Nephron progenitor cell (in vitro differentiated cells): Measurements from ENCODE around the gene DYNC1LI1.

Experiments used
- DNase-seq: peaks from one replicate; pipeline ENCODE4 v3.0.0; 2021
- H3K27ac Mint-ChIP-seq: 2 replicates; pipeline ENCODE4 v1.8.0; 2021; ENCODE audit warnings: mild to moderate bottlenecking, moderate library complexity, mixed read lengths
- H3K27me3 Mint-ChIP-seq: 2 replicates; pipeline ENCODE4 v1.8.0; 2021; ENCODE audit warnings: mild to moderate bottlenecking, low read depth, mixed read lengths; ENCODE audit not compliant: poor library complexity
- H3K36me3 Mint-ChIP-seq: 2 replicates; pipeline ENCODE4 v1.8.0; 2021; ENCODE audit warnings: low read depth, mixed read lengths
- H3K4me1 Mint-ChIP-seq: 2 replicates; pipeline ENCODE4 v1.8.0; 2021; ENCODE audit warnings: mixed read lengths
- H3K4me3 Mint-ChIP-seq: 2 replicates; pipeline ENCODE4 v1.8.0; 2021; ENCODE audit warnings: mild to moderate bottlenecking, moderate library complexity, mixed read lengths
- H3K9me3 Mint-ChIP-seq: 2 replicates; pipeline ENCODE4 v1.8.0; 2021; ENCODE audit warnings: mild to moderate bottlenecking, moderate library complexity, mixed read lengths
- TF ChIP-seq, protein P1 (sequence below): fragments of 200-600 bp; sonication (generic); IDR thresholded peaks from 2 replicates; pipeline ENCODE4 v1.5.0; 2021; ENCODE audit warnings: antibody characterized with exemption

Gene DYNC1LI1

GRCh38 chr3:32487781-32488473 lies 82.7 kb downstream of the DYNC1LI1 start:
- Mint-ChIP-seq H3K4me1 (peaks cover 15% of the 10 kb centered on the region), H3K27me3 (no peaks in the 10 kb centered on the region), H3K27ac (no peak overlapping the region), H3K4me3 (no peak overlapping the region), H3K36me3 (peaks cover 54% of the 10 kb centered on the region), H3K9me3 (peaks cover 5% of the 10 kb centered on the region)
- TF ChIP-seq, protein P1, sequence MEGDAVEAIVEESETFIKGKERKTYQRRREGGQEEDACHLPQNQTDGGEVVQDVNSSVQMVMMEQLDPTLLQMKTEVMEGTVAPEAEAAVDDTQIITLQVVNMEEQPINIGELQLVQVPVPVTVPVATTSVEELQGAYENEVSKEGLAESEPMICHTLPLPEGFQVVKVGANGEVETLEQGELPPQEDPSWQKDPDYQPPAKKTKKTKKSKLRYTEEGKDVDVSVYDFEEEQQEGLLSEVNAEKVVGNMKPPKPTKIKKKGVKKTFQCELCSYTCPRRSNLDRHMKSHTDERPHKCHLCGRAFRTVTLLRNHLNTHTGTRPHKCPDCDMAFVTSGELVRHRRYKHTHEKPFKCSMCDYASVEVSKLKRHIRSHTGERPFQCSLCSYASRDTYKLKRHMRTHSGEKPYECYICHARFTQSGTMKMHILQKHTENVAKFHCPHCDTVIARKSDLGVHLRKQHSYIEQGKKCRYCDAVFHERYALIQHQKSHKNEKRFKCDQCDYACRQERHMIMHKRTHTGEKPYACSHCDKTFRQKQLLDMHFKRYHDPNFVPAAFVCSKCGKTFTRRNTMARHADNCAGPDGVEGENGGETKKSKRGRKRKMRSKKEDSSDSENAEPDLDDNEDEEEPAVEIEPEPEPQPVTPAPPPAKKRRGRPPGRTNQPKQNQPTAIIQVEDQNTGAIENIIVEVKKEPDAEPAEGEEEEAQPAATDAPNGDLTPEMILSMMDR: no peak
- no peak for DNase-seq

DNA sequence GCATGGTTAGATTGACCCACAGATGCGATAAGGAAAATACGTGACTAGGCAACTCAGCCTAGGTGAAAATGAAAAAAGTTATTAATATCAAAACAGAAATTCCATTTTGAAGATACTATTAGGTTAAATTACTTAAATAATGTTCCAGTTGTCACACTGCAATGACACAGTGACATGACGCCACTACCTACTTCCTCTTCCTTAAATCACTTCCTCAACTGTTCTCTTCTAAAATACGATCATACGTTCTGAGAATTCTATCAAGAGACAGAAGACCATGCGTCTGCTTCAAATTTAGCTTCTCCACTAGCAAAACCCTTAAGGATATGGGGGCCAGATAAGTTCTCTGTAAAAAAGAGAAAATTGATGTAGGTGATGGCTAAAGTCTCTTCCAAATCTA lies 86.2 kb downstream of the DYNC1LI1 start:
- DNase-seq: no peak
- Mint-ChIP-seq H3K4me1 (peaks cover 15% of the 10 kb centered on the region), H3K27me3 (no peaks in the 10 kb centered on the region), H3K4me3 (no peak overlapping the region), H3K9me3 (peaks cover 5% of the 10 kb centered on the region), H3K36me3 (peaks cover 76% of the 10 kb centered on the region), H3K27ac (peak overlapping the region; percentile 34)
- TF ChIP-seq, protein P1: no peak

- H3K36me3 Mint-ChIP-seq: peaks cover 83% of the 10 kb centered on the region
- peaks cover 5% of the 10 kb centered on the region for H3K9me3 Mint-ChIP-seq
- no peak for DNase-seq
- no peak overlapping the region for H3K4me3 Mint-ChIP-seq
- TF ChIP-seq, protein P1: no peak
- peak overlapping the region; percentile 91 for H3K27ac Mint-ChIP-seq
- H3K27me3 Mint-ChIP-seq: no peaks in the 10 kb centered on the region
- H3K4me1 Mint-ChIP-seq: peaks cover 15% of the 10 kb centered on the region
These were observed 86.9 kb downstream of the DYNC1LI1 start for GRCh38 chr3:32483772-32484171.

DNA sequence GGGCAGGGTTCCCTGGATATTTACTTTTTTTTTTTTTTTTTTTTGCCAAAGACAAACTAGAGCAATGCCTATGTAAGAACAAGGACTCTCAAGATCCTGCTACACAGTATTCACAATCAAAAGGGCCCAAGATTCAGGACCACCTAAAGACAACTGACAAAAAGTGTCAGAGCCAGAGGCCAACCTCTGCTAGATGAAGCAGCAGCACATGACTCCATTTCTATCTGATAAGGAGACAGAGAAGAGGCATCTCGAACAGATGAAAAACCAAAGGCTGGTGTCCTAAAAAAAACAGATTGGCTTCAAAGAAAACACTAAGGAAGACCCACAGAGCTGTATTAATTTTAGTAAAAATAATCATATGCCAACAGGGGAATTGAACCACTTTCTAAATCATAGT lies 88.0 kb downstream of the DYNC1LI1 start:
- Mint-ChIP-seq H3K36me3 (peaks cover 82% of the 10 kb centered on the region), H3K27ac (no peak overlapping the region), H3K4me1 (peaks cover 15% of the 10 kb centered on the region), H3K4me3 (no peak overlapping the region), H3K9me3 (peaks cover 11% of the 10 kb centered on the region), H3K27me3 (no peaks in the 10 kb centered on the region)
- TF ChIP-seq, protein P1: no peak
- no peak for DNase-seq

DNA sequence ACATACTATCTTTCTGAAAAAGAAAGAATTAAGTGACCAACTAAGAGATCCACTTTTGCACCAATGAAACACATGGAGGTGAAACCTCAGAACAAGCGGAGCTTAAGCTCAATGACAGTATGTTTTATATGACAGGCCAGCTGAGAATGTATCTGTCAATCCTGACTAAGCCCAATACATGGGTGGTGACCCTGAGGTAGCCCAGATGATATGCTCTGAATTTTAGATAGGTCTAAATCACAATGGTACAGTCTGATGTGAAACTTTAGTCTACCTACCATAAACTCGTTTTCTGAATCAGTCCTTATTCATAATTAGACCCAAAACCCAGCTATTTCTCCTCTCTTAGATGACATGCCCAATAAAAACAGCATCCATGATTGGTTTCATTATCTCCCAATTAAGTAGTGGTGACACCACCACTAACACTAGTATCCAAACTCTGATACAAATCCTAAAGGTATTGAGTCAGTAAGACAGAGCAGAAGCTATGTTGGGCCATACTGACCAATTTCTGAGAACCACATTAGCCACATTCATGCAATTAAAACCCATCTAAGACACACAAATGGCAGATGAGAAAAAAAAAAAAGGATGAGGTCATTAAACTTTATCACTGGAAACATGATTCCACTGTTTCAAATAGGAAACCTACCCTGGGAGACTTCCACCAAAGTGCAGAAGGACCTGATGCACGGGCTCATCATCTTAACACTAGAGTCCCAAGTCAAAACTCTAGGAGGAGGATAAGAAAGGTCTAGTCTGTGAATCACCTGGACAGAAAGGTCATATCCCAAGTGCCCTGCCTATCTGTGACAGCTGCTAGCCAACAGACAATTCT lies 88.6 kb downstream of the DYNC1LI1 start:
- TF ChIP-seq, protein P1: no peak
- Mint-ChIP-seq H3K27ac (no peak overlapping the region), H3K9me3 (peaks cover 11% of the 10 kb centered on the region), H3K27me3 (no peaks in the 10 kb centered on the region), H3K4me3 (no peak overlapping the region), H3K36me3 (peaks cover 81% of the 10 kb centered on the region), H3K4me1 (peaks cover 15% of the 10 kb centered on the region)
- DNase-seq: no peak
